HepG2 (cell line): ENCODE data around the gene MRPL50.

Experiments
- RAD21 ChIP-seq: fragments of 450-650 bp; formaldehyde crosslinking; IDR thresholded peaks from 2 replicates; pipeline ENCODE4 v1.5.0; 2020; ENCODE audit warnings: mild to moderate bottlenecking
- ZNF143 ChIP-seq: sonication (generic); formaldehyde crosslinking; IDR thresholded peaks from 2 replicates; pipeline ENCODE4 v1.4.0; 2020; ENCODE audit warnings: missing genetic modification reagents
- ZNF891 ChIP-seq: sonication (generic); formaldehyde crosslinking; IDR thresholded peaks from 2 replicates; pipeline ENCODE4 v1.5.0; 2020; ENCODE audit warnings: mild to moderate bottlenecking, missing genetic modification reagents
- TF ChIP-seq, protein P1 (sequence below): sonication (generic); formaldehyde crosslinking; IDR thresholded peaks from 2 replicates; pipeline ENCODE4 v1.4.0; 2020; ENCODE audit warnings: missing genetic modification reagents, borderline replicate concordance

DNA sequence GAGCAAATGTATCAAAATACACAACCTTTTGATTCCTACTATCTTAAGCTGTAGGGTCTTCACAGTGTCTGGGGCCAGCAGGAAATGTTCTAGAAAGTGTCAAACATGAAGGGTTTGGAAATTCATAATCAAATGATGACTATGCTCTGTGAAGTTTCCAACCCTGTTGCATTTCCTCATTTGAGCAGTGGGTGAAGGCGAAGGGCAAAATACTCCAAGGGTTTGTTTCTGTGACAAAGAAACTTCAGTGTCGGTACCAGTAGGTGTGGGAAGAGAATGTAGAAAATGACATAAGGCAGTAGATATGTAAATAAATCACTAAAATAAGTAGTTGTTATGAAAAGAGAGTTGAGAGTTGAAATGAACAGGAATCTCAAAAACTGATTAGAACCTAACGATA, 36.6 kb upstream of the MRPL50 start:
- TF ChIP-seq, protein P1, sequence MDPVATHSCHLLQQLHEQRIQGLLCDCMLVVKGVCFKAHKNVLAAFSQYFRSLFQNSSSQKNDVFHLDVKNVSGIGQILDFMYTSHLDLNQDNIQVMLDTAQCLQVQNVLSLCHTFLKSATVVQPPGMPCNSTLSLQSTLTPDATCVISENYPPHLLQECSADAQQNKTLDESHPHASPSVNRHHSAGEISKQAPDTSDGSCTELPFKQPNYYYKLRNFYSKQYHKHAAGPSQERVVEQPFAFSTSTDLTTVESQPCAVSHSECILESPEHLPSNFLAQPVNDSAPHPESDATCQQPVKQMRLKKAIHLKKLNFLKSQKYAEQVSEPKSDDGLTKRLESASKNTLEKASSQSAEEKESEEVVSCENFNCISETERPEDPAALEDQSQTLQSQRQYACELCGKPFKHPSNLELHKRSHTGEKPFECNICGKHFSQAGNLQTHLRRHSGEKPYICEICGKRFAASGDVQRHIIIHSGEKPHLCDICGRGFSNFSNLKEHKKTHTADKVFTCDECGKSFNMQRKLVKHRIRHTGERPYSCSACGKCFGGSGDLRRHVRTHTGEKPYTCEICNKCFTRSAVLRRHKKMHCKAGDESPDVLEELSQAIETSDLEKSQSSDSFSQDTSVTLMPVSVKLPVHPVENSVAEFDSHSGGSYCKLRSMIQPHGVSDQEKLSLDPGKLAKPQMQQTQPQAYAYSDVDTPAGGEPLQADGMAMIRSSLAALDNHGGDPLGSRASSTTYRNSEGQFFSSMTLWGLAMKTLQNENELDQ (CRISPR knock-in tag): no peak
- TF ChIP-seq ZNF143 (CRISPR knock-in tag) (no peak), RAD21 (no peak), ZNF891 (CRISPR knock-in tag) (no peak)
